Subcutaneous adipose tissue (tissue), 4 donors: Measurements from ENCODE around the gene FSCN2. TPM values are rescaled to one million over a fixed set of nuclear protein-coding genes. Genes with fewer than 3 reads are reported as not detected.

ENCODE experiments used
- total RNA-seq, 4 donors: library from RNA; depleted of rRNA; stranded (reverse); fragments of >200 nt; gene quantifications; one replicate each; pipeline ENCODE4 v1.1.0, GENCODE V29; 2016
- TF ChIP-seq, protein P1 (sequence below): fragments of 450-650 bp; IDR thresholded peaks from one replicate; pipeline ENCODE4 v1.5.1; 2016; ENCODE audit warnings: low read depth, mild to moderate bottlenecking, control low read depth, antibody characterized with exemption, moderate library complexity

FSCN2 gene
- total RNA-seq, 4 donors from 2014 or later, result 0.88 to 1.0 TPM; not detected in 2

DNA sequence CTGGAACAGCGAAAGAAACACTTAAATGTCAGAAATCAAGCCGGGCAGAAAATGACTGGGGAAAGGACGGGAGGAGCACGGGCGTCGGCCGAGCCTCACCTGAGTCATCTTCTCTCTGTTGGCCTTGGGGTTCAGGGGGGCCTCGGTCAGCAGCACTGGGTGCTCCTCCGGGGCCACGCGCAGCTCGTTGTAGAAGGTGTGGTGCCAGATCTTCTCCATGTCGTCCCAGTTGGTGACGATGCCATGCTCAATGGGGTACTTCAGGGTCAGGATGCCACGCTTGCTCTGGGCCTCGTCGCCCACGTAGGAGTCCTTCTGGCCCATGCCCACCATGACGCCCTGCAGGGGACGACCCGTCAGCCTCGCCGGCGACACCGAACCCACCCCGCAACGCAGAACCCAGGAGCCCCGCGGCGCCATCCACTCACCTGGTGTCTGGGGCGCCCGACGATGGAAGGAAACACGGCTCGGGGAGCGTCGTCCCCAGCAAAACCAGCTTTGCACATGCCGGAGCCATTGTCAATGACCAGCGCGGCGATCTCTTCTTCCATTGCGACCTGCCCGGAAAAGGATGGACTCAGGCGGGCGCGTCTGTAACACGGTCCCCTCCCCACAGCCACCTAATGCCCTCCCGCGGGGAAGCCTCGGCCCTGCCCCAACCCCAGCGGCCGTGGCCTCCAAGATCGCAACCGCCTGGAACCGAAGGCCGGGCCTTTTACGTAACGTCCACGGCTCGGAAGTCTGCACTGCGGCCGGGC lies 16.2 kb upstream of the FSCN2 start:
- TF ChIP-seq, protein P1, sequence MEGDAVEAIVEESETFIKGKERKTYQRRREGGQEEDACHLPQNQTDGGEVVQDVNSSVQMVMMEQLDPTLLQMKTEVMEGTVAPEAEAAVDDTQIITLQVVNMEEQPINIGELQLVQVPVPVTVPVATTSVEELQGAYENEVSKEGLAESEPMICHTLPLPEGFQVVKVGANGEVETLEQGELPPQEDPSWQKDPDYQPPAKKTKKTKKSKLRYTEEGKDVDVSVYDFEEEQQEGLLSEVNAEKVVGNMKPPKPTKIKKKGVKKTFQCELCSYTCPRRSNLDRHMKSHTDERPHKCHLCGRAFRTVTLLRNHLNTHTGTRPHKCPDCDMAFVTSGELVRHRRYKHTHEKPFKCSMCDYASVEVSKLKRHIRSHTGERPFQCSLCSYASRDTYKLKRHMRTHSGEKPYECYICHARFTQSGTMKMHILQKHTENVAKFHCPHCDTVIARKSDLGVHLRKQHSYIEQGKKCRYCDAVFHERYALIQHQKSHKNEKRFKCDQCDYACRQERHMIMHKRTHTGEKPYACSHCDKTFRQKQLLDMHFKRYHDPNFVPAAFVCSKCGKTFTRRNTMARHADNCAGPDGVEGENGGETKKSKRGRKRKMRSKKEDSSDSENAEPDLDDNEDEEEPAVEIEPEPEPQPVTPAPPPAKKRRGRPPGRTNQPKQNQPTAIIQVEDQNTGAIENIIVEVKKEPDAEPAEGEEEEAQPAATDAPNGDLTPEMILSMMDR, result no peak

DNA sequence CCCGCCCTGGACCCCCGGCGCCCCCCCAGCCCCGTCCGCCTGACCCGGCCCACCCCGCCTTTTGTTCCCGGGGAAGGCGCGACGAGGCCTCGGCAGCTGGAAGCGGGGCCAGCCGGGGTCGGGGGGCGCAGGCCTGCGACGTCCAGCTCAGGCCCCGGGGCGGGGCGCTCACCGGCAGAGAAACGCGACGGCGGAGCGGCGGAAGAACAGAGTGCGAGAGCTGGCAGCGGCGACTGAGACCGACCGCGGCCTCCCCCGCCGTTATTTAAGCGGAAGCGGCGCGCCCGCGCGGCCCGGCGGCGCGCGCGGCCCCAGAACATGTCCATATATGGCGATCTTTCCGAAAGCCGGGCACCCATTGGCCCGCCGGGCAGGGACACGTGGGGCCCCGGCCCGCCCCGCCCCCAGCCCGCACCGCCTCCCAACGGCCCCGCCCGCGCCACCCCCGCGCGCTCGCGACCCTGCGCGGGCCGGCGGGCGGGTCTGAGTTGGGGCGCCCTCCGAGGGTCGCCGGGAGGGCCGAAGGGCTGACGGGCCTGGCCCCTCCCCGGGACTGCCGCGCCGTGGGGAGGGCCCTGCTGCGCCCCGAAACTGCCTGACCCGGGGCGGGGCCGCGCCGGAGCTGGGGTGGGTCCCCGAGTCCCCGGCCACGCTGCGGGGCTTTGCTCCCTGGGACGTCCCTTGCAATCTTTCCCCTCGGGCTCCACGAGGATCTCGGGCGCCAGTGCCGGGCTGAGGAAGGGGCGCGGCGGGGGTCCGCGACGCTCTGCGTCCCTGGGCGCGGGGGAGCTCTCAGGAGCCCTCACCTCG lies 15.4 kb upstream of the FSCN2 start, which contains the start of gene ACTG1:
Gene ACTG1 (minus strand): TSS at position 238 of the 810 bp plus-strand sequence. CDS start 445 bp downstream, outside the sequence.
- TF ChIP-seq, protein P1, result no peak

DNA sequence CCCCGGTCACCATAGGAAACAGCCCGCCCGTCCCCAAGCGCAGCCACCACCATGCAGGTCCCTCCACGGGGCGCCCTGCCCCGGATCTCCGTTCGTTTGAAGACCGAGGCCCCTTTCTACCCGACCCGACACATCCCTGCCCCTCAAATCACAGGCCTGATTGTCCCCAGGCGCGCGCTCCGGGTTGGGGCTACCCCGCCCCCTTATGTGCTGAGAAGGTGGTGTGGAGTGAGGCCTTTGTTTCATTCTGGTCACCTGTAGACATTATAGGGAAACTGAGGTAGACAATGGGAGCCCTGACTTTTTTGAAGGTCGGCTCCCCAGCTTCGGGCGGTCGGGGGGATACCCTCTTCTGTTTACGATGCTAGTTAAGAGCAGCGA lies 14.8 kb upstream of the FSCN2 start:
- TF ChIP-seq, protein P1, result no peak

DNA sequence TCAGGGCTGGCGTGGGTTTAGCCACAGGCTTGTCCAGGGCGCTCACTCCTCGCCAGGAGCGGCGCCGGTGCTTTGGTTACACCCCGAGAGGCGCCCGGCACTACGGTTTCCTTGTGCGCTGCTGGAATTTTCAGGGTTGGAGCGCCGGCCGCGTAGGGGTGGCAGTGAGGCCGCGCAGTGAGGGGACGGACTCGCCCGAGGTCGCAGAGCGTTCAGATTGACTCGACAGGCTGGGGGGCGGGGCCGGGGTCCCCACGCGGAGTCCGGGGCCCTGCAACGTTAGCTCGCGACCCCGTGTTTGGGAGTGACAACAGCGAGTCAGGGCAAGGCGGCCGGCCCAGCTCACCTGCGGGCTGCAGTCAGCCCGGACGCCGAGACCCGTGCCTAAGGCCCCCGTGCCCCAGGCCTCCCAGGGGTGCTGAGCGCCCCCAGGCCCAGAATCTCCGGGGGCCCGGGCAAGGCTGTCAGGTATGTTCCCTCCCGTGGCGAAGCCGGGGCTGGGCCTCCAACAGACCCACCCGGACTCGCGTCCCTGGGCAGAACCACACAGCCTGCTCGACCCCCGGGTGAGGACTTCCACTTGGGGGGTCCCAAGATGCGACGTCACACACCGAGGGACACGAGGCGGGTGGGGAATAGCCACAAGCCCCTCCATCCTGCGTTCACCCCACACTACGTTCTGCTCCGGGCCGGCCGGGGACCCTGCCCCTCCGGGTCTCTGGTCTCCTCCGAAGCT lies 14.3 kb upstream of the FSCN2 start:
- TF ChIP-seq, protein P1, result no peak

- TF ChIP-seq, protein P1, result no peak
Observed at GRCh38 chr17:81514489-81514738, 13.8 kb upstream of the FSCN2 start.

- TF ChIP-seq, protein P1, result no peak
Observed at GRCh38 chr17:81514739-81515529, 13.2 kb upstream of the FSCN2 start.
